Measurements from ENCODE around the gene REG4.

GRCh38 chr1:119858126-119858525 lies 46.9 kb upstream of the REG4 start:
- TF ChIP-seq ZSCAN30 (tag by site-specific recombination; IDR thresholded peaks at IDR 0.05) = no peak
- no peak for TF ChIP-seq CTCF (tag by site-specific recombination; IDR thresholded peaks at IDR 0.05)
- TF ChIP-seq TCF7L2 (IDR thresholded peaks at IDR 0.05; ENCODE audit: borderline replicate concordance, low read depth, low read length) = no peak
- no peak for TF ChIP-seq ZNF24 (tag by site-specific recombination; IDR thresholded peaks at IDR 0.05)
- TF ChIP-seq ZNF76 (tag by site-specific recombination; IDR thresholded peaks at IDR 0.05; ENCODE audit: borderline replicate concordance, low read depth) = no peak
- TF ChIP-seq ZNF114 (tag by site-specific recombination; IDR thresholded peaks at IDR 0.05) = no peak

Data from HEK293 (cell line).